OCI-LY1 (cell line): ENCODE data around the gene TTC23L.

Experiments used
- EZH2 ChIP-seq: fragments of 200-600 bp; sonication (generic), shearing (Covaris generic); IDR thresholded peaks from 2 replicates; pipeline ENCODE4 v1.8.0; 2017; ENCODE audit warnings: borderline replicate concordance, mixed run types, mild to moderate bottlenecking, antibody characterized with exemption, low read length, moderate library complexity, mixed read lengths
- TF ChIP-seq, protein P1 (sequence below): fragments of 200-600 bp; sonication (generic), shearing (Covaris generic); IDR thresholded peaks from 2 replicates; pipeline ENCODE4 v1.5.1; 2017; ENCODE audit warnings: mild to moderate bottlenecking, antibody characterized with exemption, low read length, moderate library complexity, mixed read lengths

GRCh38 chr5:34894716-34895115 is 55.8 kb downstream of the TTC23L start:
- TF ChIP-seq, protein P1, sequence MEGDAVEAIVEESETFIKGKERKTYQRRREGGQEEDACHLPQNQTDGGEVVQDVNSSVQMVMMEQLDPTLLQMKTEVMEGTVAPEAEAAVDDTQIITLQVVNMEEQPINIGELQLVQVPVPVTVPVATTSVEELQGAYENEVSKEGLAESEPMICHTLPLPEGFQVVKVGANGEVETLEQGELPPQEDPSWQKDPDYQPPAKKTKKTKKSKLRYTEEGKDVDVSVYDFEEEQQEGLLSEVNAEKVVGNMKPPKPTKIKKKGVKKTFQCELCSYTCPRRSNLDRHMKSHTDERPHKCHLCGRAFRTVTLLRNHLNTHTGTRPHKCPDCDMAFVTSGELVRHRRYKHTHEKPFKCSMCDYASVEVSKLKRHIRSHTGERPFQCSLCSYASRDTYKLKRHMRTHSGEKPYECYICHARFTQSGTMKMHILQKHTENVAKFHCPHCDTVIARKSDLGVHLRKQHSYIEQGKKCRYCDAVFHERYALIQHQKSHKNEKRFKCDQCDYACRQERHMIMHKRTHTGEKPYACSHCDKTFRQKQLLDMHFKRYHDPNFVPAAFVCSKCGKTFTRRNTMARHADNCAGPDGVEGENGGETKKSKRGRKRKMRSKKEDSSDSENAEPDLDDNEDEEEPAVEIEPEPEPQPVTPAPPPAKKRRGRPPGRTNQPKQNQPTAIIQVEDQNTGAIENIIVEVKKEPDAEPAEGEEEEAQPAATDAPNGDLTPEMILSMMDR, result no peak
- no peak for TF ChIP-seq EZH2
